Mucosa of rectum (tissue), 2 donors: ENCODE measurements around the gene CLSTN2.

ENCODE experiments used
- H3K27ac ChIP-seq, 2 donors: one replicate each; pipeline ENCODE4 v1.7.0; 2013; ENCODE audit warnings: inconsistent platforms in 2 of 2, low read depth in 2 of 2, low read length in 2 of 2
- H3K27me3 ChIP-seq, 2 donors: one replicate each; pipeline ENCODE4 v1.7.0; 2013; ENCODE audit warnings: low read length in 2 of 2; ENCODE audit not compliant: control insufficient read depth in 2 of 2, insufficient read depth in 2 of 2
- H3K36me3 ChIP-seq, 2 donors: one replicate each; pipeline ENCODE4 v1.7.0; 2013; ENCODE audit warnings: low read length in 2 of 2; ENCODE audit not compliant: control insufficient read depth in 2 of 2, insufficient read depth in 2 of 2
- H3K4me1 ChIP-seq, 2 donors: one replicate each; pipeline ENCODE4 v1.7.0; 2013; ENCODE audit warnings: low read length in 2 of 2, mild to moderate bottlenecking in 1 of 2; ENCODE audit not compliant: control insufficient read depth in 2 of 2, insufficient read depth in 2 of 2
- H3K4me3 ChIP-seq, 2 donors: one replicate each; pipeline ENCODE4 v1.7.0; 2013; ENCODE audit warnings: low read length in 2 of 2
- H3K9ac ChIP-seq, 2 donors: one replicate each; pipeline ENCODE4 v1.7.0; 2013; ENCODE audit warnings: low read length in 2 of 2, low read depth in 1 of 2, mild to moderate bottlenecking in 1 of 2
- H3K9me3 ChIP-seq, 2 donors: one replicate each; pipeline ENCODE4 v1.7.0; 2013; ENCODE audit warnings: low read length in 2 of 2; ENCODE audit not compliant: control insufficient read depth in 2 of 2
- donor health status: healthy.
- donor health status: Normal muscosa, but diverticular disease.

CLSTN2 gene

DNA sequence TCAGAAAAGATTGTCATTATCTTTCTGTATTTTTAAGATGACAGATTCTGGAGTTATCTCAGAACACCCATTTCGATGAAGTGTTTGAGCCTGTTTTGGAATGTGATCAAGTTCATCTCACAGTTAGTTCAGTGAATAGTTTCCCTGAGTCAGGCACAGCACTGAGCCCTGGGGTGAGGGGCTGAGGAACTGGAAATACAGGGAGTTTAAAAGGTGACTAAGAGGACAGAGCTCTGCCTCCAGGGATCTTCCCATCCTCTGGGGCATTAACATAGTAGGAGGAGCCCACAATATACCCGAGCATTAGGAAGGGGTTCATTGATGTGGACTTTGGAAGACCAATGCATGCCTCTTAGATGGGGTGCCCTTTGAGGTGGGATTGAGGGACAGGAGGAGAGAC, 355.1 kb downstream of the CLSTN2 start:
- Histone ChIP-seq H3K27me3 (no peaks in the 10 kb centered on the region), H3K4me3 (no peak overlapping the region), H3K36me3 (no peaks in the 10 kb centered on the region), H3K27ac (no peak overlapping the region), H3K9ac (no peak overlapping the region), H3K4me1 (no peaks in the 10 kb centered on the region), H3K9me3 (no peaks in the 10 kb centered on the region)

DNA sequence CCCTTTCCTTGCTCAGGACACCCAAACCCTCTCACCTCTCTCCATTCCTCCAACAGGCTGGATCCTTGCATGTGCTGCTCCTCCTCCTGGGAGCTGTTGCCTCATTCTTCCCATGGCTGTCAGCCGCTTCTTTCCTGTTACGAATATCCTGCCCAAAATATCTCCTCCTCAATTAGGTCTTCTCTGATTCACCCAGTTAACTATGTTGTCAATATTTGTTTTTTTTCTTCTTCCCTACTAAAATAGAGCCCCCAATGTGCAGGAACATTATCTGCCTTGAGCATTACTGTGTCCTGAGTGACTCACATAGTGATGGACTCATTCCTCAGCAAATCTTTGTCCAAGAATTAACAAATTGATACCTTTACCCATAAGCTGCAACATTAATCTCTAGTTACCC, 357.2 kb downstream of the CLSTN2 start:
- no peaks in the 10 kb centered on the region for H3K36me3 ChIP-seq
- H3K4me1 ChIP-seq = no peaks in the 10 kb centered on the region
- H3K4me3 ChIP-seq = no peak overlapping the region
- no peaks in the 10 kb centered on the region for H3K27me3 ChIP-seq
- H3K27ac ChIP-seq = no peak overlapping the region
- H3K9ac ChIP-seq = no peak overlapping the region
- no peaks in the 10 kb centered on the region for H3K9me3 ChIP-seq

DNA sequence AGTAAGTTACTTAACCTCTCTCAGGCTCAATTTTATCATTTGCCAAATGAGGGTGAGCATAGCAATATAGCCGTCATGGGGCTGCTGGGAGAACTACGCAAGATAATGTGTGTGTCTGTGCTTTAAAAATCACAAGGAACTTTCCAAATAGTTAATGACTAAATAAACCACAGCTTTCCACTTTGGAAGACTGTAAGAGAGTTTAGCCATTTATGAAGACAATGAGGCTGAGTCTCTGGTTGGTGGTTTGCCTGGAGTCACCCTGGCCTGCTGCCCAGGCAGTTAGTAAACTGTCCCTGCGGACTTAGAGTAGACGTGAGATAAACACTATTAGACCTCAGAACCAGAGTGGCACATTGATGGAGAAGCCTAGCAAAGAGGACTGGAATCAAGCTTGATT, 357.7 kb downstream of the CLSTN2 start:
- Histone ChIP-seq H3K9ac (no peak overlapping the region), H3K27ac (no peak overlapping the region), H3K36me3 (no peaks in the 10 kb centered on the region), H3K27me3 (no peaks in the 10 kb centered on the region), H3K4me3 (no peak overlapping the region), H3K9me3 (no peaks in the 10 kb centered on the region), H3K4me1 (no peaks in the 10 kb centered on the region)

DNA sequence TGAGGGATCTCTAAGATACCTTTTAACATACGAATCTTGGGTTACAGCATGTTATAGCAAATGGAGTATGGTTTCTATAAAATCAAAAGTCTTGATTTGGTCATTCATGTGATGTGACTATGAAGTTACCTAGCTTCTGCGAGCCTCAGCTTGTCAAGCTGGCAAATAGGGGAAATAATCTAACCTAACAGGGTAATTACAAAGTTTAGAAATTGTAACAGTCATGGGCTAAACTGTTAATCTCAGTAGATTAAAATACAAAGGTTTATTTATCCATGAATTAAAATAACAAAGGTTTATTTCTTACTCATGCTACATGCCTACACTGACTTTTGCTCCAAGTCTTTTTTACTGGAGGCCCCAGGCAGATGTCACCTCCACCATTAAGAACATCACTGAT, 359.1 kb downstream of the CLSTN2 start:
- Histone ChIP-seq H3K9me3 (no peaks in the 10 kb centered on the region), H3K9ac (no peak overlapping the region), H3K4me1 (no peaks in the 10 kb centered on the region), H3K27me3 (no peaks in the 10 kb centered on the region), H3K27ac (no peak overlapping the region), H3K36me3 (no peaks in the 10 kb centered on the region), H3K4me3 (no peak overlapping the region)

DNA sequence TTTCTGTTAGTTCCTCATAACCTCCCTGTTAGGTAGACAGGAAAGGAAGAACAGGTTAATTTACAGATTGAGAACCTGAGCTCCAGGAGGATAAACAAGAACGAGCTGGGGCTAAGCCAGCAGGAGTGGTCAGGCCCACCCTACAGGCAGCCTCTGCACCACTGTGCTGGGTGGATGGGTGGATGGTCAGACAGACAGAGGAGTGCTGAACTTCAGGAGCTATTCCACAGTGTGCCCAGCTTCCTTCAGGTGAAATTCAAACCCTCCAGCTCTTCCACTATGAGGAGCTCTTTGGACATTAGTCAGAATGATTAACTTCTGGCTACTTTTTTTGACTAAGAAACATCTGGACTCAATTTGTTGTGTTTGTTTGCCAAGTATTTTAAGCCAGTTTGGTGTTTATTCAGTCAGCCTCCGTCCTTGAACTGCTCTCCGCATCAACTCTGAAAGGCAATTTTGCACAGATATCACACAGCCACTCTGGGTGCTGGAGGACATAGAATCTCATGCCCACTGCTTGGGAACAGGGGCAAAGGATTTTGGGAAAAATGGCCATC, 361.9 kb downstream of the CLSTN2 start:
- no peaks in the 10 kb centered on the region for H3K36me3 ChIP-seq
- H3K9me3 ChIP-seq = no peaks in the 10 kb centered on the region
- no peak overlapping the region for H3K4me3 ChIP-seq
- H3K4me1 ChIP-seq = no peaks in the 10 kb centered on the region
- no peak overlapping the region for H3K9ac ChIP-seq
- H3K27ac ChIP-seq = no peak overlapping the region
- no peaks in the 10 kb centered on the region for H3K27me3 ChIP-seq

DNA sequence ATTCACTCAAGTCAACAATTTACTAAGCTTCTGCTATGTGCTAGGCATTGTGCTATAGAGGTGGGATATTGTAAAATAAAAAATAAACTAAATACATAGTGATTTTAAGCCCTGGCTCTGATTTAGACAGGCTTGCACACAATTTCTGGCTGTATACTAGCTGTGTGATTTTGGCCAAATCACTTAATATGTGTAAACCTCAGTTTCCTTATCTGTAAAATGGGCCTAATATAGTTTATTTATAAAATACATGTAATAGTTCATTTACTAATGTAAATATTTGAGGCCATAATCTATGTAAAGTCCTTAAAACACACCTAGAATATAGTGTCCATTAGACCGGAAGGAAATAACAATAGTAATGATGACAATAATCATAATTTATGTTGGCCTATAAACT, 363.1 kb downstream of the CLSTN2 start:
- H3K4me1 ChIP-seq = no peaks in the 10 kb centered on the region
- H3K4me3 ChIP-seq = no peak overlapping the region
- no peaks in the 10 kb centered on the region for H3K27me3 ChIP-seq
- no peaks in the 10 kb centered on the region for H3K36me3 ChIP-seq
- H3K9me3 ChIP-seq = no peaks in the 10 kb centered on the region
- H3K27ac ChIP-seq = no peak overlapping the region
- no peak overlapping the region for H3K9ac ChIP-seq

DNA sequence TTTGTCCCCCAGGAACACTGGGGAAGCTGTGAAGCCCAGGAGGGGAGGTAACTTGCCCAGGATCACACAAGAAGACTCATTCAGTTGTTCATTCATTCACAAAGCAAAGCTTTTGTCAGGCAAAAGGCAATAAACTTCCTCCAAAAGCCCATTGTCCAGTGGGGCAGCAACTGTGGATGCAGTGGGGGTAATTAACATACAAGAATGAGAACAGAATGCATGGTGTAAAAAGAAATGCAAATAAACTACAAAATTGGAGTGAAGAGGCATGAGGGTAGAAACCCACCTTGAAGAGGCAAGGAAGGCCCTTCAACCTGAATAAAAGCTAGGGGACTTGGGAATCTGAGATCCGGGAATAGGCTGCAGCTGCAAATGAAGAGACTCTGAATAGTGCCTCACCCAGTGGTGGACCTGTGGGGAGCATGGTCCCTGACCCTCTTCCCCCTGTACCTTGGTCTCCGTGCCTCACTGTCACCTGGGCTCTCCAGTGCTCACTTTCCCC, 363.6 kb downstream of the CLSTN2 start:
- no peaks in the 10 kb centered on the region for H3K27me3 ChIP-seq

DNA sequence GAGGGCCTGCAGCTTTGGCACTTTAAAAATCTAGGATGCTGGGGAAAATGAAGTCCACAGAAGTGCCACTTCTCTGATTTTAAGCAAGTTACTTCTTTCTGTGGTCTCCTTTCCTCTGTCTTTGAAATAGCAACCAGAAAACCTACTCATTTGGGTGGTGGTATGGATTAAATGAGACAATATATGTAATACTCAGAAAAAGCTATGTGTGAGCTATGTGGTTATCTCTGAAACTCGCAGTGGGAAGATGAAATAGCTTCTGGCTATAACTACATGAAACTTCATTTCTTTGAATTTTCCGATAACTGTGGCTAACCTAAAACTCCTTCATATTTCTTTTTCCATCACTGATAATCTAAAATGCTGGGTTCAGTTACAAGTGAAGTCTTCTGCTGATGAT, 368.9 kb downstream of the CLSTN2 start:
- no peak overlapping the region for H3K9ac ChIP-seq
- H3K9me3 ChIP-seq = no peaks in the 10 kb centered on the region
- H3K4me3 ChIP-seq = no peak overlapping the region
- no peaks in the 10 kb centered on the region for H3K4me1 ChIP-seq
- H3K27ac ChIP-seq = no peak overlapping the region
- H3K27me3 ChIP-seq = no peaks in the 10 kb centered on the region
- no peaks in the 10 kb centered on the region for H3K36me3 ChIP-seq

More for the DNA sequence above, 363.6 kb downstream of the CLSTN2 start:
- H3K27ac ChIP-seq = no peak overlapping the region
- no peak overlapping the region for H3K9ac ChIP-seq
- no peaks in the 10 kb centered on the region for H3K9me3 ChIP-seq
- no peaks in the 10 kb centered on the region for H3K4me1 ChIP-seq
- H3K4me3 ChIP-seq = no peak overlapping the region
- H3K36me3 ChIP-seq = no peaks in the 10 kb centered on the region

DNA sequence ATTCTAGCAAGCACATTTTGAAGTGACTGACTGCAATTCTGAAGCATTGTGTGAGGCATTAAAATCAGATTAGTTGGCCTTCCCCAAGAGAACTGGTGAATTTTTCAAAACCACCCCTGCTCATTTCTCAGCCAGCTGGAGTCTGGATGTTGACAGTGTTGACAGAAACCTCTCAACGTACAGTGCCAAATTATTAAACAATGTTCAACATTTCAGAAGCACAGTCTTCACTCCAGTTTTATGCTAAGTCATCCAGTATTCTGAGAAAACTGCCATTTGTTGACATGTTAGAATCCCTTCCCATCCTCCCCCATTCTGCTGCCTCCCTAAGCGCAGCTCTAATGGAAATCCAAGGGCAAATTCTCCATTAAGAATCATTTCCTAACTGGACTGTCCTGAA, 373.6 kb downstream of the CLSTN2 start:
- H3K36me3 ChIP-seq = no peaks in the 10 kb centered on the region
- no peak overlapping the region for H3K9ac ChIP-seq
- no peaks in the 10 kb centered on the region for H3K4me1 ChIP-seq
- no peak overlapping the region for H3K27ac ChIP-seq
- H3K4me3 ChIP-seq = no peak overlapping the region
- no peaks in the 10 kb centered on the region for H3K27me3 ChIP-seq
- H3K9me3 ChIP-seq = no peaks in the 10 kb centered on the region

DNA sequence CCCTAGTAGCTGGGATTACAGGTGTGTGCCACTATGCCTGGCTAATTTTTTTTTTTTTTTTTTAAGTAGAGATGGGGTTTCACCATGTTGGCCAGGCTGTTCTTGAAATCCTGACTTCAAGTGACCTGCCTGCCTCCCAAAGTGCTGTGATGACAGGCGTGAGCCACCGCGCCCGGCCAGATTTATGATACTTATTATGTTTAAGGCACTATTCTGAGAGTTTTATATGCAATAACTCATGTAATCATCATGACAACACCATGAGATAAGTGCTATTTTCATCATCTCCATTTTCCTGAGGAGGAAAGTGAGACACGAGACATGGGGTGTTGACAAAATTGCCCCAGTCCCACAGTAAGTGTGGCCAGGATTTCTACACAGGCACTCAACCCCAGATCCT, 376.4 kb downstream of the CLSTN2 start:
- Histone ChIP-seq H3K4me3 (no peak overlapping the region), H3K9ac (no peak overlapping the region), H3K27me3 (no peaks in the 10 kb centered on the region), H3K9me3 (no peaks in the 10 kb centered on the region), H3K27ac (no peak overlapping the region), H3K4me1 (no peaks in the 10 kb centered on the region), H3K36me3 (no peaks in the 10 kb centered on the region)

DNA sequence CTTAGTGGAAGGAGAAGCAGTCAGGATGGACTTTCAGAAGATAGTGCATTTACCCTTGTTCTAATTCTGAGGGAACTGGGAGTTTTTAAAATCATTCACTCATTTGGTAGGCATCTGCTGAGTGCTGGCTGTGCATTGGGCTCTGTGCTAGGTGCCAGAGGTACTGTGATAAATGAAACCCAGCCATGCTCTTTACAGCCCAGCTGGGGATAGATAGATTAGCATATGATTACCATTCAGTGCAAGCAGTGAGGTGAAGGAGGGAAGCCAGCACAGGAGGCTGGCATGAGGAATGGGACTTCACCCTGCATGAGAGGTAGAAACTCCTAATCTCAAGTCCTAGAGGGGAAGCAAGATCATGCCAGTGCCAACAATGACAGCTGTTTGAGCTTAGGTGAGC, 381.0 kb downstream of the CLSTN2 start:
- H3K4me1 ChIP-seq = no peaks in the 10 kb centered on the region
- no peaks in the 10 kb centered on the region for H3K27me3 ChIP-seq
- H3K36me3 ChIP-seq = no peaks in the 10 kb centered on the region
- H3K9ac ChIP-seq = no peak overlapping the region
- no peak overlapping the region for H3K4me3 ChIP-seq
- no peak overlapping the region for H3K27ac ChIP-seq
- no peaks in the 10 kb centered on the region for H3K9me3 ChIP-seq
